ENCODE data around the gene ATXN7L1.
"Not testable (repeated sequence)": the region's sequence is repeated elsewhere in the genome, so short reads cannot be mapped to it uniquely, and the experiment has no call there.

GRCh38 chr7:105790452-105790851 lies 85.9 kb downstream of the ATXN7L1 start:
- TF ChIP-seq, protein P1, sequence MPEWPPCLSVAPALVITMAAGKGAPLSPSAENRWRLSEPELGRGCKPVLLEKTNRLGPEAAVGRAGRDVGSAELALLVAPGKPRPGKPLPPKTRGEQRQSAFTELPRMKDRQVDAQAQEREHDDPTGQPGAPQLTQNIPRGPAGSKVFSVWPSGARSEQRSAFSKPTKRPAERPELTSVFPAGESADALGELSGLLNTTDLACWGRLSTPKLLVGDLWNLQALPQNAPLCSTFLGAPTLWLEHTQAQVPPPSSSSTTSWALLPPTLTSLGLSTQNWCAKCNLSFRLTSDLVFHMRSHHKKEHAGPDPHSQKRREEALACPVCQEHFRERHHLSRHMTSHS (tag by site-specific recombination; IDR thresholded peaks at IDR 0.05), result not testable (repeated sequence)
- TF ChIP-seq, protein P2, sequence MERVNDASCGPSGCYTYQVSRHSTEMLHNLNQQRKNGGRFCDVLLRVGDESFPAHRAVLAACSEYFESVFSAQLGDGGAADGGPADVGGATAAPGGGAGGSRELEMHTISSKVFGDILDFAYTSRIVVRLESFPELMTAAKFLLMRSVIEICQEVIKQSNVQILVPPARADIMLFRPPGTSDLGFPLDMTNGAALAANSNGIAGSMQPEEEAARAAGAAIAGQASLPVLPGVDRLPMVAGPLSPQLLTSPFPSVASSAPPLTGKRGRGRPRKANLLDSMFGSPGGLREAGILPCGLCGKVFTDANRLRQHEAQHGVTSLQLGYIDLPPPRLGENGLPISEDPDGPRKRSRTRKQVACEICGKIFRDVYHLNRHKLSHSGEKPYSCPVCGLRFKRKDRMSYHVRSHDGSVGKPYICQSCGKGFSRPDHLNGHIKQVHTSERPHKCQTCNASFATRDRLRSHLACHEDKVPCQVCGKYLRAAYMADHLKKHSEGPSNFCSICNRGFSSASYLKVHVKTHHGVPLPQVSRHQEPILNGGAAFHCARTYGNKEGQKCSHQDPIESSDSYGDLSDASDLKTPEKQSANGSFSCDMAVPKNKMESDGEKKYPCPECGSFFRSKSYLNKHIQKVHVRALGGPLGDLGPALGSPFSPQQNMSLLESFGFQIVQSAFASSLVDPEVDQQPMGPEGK (tag by site-specific recombination; IDR thresholded peaks at IDR 0.05), result not testable (repeated sequence)
- not testable (repeated sequence) for TF ChIP-seq CTCF (tag by site-specific recombination; IDR thresholded peaks at IDR 0.05); ZNF449 (tag by site-specific recombination; IDR thresholded peaks at IDR 0.05); ATF2 (tag by site-specific recombination; IDR thresholded peaks at IDR 0.05; ENCODE audit: low read depth); ZNF530 (tag by site-specific recombination; IDR thresholded peaks at IDR 0.05; ENCODE audit: low read depth); YY1 (tag by site-specific recombination; IDR thresholded peaks at IDR 0.05); ZFP37 (tag by site-specific recombination; IDR thresholded peaks at IDR 0.05)
- TF ChIP-seq, protein P3, sequence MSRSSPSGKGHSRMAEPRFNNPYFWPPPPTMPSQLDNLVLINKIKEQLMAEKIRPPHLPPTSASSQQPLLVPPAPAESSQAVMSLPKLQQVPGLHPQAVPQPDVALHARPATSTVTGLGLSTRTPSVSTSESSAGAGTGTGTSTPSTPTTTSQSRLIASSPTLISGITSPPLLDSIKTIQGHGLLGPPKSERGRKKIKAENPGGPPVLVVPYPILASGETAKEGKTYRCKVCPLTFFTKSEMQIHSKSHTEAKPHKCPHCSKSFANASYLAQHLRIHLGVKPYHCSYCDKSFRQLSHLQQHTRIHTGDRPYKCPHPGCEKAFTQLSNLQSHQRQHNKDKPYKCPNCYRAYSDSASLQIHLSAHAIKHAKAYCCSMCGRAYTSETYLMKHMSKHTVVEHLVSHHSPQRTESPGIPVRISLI (tag by site-specific recombination; IDR thresholded peaks at IDR 0.05), result not testable (repeated sequence)

Measured in HEK293 (cell line).